Mucosa of descending colon (tissue), 3 donors: ENCODE data around the gene PTP4A2. TPM values are rescaled to one million over a fixed set of nuclear protein-coding genes. Genes with fewer than 3 reads are reported as not detected.

Experiments
- ATAC-seq: fragments of 200-7000 bp; cut with Tn5 transposase; one replicate; pipeline ENCODE4 v1.9.1; 2020; ENCODE audit warnings: mild to moderate bottlenecking, moderate library complexity
- DNase-seq, 3 donors: peaks; one replicate each; pipeline ENCODE4 v3.0.0-alpha.2; 2020
- H3K36me3 ChIP-seq: fragments of 200-600 bp; one replicate; pipeline ENCODE4 v1.8.0; 2021; ENCODE audit warnings: low read depth, mild to moderate bottlenecking
- H3K4me1 ChIP-seq: fragments of 200-600 bp; one replicate; pipeline ENCODE4 v1.8.0; 2021; ENCODE audit warnings: low read depth, mild to moderate bottlenecking
- H3K4me3 ChIP-seq: fragments of 200-600 bp; one replicate; pipeline ENCODE4 v1.8.0; 2021; ENCODE audit warnings: mild to moderate bottlenecking
- H3K9me3 ChIP-seq: fragments of 200-600 bp; one replicate; pipeline ENCODE4 v1.8.0; 2021; ENCODE audit warnings: mild to moderate bottlenecking
- CTCF ChIP-seq: fragments of 200-600 bp; IDR thresholded peaks from one replicate; pipeline ENCODE4 v1.8.0; 2022; ENCODE audit warnings: antibody characterized with exemption, mild to moderate bottlenecking
- intact Hi-C, 2 donors: fragments of 100-400 bp; cut with DNase I in 1 of 2; cut with micrococcal nuclease in 1 of 2; formaldehyde crosslinking; loops; one replicate each; pipeline versions ENCODE4 v1.11.0 to v1.11.1; 2022; cut with DNase I, micrococcal nuclease
- long read RNA-seq, 2 donors: library from polyadenylated mRNA; unstranded; transcript quantifications; one replicate each; pipeline ENCODE4 v2.0.0, GENCODE V29; 2019 to 2021
- total RNA-seq, 3 donors: library from RNA; stranded (reverse); fragmentation: NEBNext Ultra II Directional in 2 of 3; extraction: Animal tissue kit (Norgen Biotek cat#: 25700) in 2 of 3; gene quantifications; one replicate each; pipeline versions ENCODE4 v1.2.1 to v1.2.4, GENCODE V29; 2021 to 2023
- donor health status: DM: no; HTN: no; CAD: no; lungs with moderate emphysema.
- donor health status: DM: no; HTN: no; CAD: no.
- donor health status: DM: no; HTN: yes; CAD: no.

Gene PTP4A2
- total RNA-seq: 100 to 1,000 TPM; 211 to 307 (median 298) TPM
- long read RNA-seq, donor 1, transcript PTP4A2-221 (6 exons, 3,921 nt): major isoform, 290 of 365 reads
- long read RNA-seq, donor 1, partial matches to known transcripts: 3 of 365 reads
- long read RNA-seq, donor 1, other reads (novel, unspliced or antisense): 71 of 365 reads
- long read RNA-seq, donor 2, transcript PTP4A2-218 (5 exons, 3,353 nt): major isoform, 20 of 36 reads
- long read RNA-seq, donor 2, partial matches to known transcripts: 2 of 36 reads
- long read RNA-seq, donor 2, other reads (novel, unspliced or antisense): 11 of 36 reads

DNA sequence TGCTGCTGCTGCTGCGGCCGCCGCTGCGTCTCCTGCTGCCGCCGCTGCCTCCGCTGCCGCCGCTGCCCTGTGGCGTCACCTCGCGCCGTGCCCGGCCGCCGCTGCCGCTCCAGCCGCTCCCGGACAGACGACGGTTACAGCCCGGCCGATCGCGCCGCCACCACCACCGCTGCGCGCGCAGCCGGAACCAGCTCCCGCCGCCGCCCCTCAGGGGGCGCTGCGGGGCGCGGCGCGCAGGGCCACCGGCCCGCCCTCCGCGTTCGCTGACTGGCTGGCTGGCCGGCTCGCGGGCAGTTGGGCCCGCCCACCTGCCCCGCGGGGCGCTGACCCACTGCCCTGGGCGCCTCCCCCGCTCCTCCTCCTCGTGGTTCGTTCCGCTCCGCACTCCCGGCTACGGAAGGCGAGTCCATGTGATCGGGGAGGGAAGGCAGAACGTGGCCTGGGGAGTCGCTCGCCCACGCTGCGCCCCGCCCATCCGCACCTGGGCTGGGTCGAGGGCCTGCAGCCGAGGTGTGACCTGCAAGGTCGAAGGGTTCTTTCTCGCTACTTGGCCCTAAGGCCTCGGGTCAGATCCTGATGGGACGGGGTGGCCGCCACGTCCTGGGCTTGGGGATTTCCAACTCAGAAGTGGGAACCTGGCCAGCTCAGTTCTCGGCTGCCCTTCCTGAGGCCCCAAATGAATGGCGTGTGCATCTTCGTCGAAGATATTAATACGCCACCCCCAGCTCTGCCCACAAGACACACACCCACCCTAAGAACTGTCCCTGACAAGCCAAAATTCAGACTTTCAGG is at the start of gene PTP4A2:
TSS of gene PTP4A2 (minus strand) at position 185 of the 792 bp plus-strand sequence. CDS start 19,303 bp downstream, outside the sequence.
- H3K4me1 ChIP-seq: peaks cover 38% of the 10 kb centered on the region
- intact Hi-C loops: no loop called here

DNA sequence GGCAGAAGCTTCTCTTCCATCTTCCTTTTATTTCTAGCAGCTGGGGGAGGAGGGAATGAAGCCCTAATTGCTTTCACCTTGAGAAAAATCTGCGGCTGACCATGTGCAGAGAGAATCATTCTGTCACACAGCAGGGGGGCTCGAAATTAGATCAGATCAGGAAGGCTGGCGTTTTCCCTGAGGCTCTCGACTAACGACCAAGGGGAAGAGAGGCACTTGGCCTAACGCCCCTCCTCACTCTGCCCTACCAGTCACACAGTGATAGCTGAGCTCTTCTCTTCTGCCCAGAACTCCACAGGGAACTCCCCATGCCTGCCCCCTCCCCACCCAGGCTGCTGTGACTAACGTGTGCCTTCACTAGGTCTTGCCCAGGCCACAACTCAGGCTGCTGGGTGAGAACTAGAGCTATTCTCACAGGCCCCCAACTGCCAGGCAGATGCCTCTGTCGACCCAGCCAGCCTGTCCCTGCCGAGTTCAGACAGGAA is 49.0 kb upstream of the PTP4A2 start:
- Histone ChIP-seq H3K9me3 (no peaks in the 10 kb centered on the region), H3K4me1 (no peaks in the 10 kb centered on the region), H3K4me3 (no peak overlapping the region), H3K36me3 (no peaks in the 10 kb centered on the region)
- intact Hi-C loops: no loop called here
- DNase-seq: no peak
- TF ChIP-seq CTCF: no peak
- no peak for ATAC-seq

More for the DNA sequence above, at the start of gene PTP4A2:
- Histone ChIP-seq H3K36me3 (no peaks in the 10 kb centered on the region), H3K9me3 (no peaks in the 10 kb centered on the region), H3K4me3 (peak within 1 kb of the TSS; percentile 61)
- TF ChIP-seq CTCF: peak; percentile 83
- ATAC-seq: peak; percentile 89
- peak; percentile 93 to 98 (median 97) for DNase-seq

DNA sequence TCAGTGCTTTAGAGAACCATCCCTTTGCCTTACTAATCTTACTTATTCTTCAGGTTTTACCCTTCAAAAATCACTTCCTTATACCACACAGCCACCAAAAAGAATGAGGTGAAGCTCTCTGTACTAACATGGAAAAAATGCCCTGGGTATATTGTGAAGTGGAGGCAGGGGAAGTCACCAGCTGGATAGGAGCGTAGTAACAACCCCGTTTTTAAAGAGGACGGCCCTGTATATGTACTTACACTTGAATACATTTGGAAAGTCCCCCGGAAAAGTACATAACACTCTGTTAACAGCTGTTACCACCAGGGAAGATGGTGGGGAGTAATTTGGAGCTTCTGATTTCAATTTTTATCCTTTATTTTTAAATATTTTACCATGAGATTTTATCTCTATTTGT is 47.3 kb upstream of the PTP4A2 start:
- Histone ChIP-seq H3K36me3 (no peaks in the 10 kb centered on the region), H3K4me1 (no peaks in the 10 kb centered on the region), H3K9me3 (no peaks in the 10 kb centered on the region), H3K4me3 (no peak overlapping the region)
- intact Hi-C loops: no loop called here
- no peak for DNase-seq
- no peak for TF ChIP-seq CTCF
- ATAC-seq: peak; percentile 31

DNA sequence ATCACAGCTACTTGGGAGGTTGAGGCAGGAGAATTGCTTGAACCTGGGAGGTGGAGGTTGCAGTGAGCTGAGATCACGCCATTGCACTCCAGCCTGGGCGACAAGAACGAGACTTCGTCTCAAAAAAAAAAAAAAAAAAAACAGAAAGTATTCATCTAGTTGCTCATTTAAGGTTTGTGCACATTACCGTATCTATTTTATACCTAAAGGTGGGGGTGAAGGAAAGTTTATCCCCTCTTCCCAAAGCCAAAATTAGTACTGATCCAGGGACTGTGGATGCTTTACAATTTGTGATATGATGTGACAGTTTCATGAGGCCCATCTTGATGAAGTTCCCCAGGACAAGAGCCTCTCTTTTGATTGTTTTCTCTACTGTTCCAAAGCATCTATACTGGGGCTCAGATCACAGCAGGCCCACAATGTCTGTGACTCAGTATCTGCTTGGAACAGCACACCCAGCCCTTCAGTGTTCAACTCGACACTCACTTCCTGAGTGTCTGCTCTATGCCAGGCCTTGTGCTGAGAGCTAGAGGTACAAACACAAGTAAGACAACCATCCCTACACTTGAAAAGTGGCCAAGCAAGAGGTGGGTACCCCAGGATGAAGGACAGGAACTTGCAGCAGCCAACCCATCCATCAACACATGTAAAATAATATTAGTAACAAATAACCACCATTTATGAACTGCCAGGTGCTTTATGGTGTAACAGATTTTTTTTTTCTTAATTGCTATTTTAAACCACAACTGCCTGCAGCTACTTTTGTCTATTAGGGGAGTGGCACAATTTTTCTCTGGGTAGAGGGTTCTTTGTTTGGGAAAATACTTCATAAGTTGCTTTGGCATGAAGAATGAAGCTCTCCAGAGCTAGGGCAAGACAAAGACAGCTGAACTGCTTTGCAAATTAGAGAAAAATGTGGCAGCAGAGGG is 46.5 kb upstream of the PTP4A2 start:
- no peaks in the 10 kb centered on the region for H3K9me3 ChIP-seq
- DNase-seq (no peak), ATAC-seq (peak; percentile 60)
- intact Hi-C loops: no loop called here
- TF ChIP-seq CTCF: no peak
- no peak overlapping the region for H3K4me3 ChIP-seq
- H3K36me3 ChIP-seq: no peaks in the 10 kb centered on the region
- H3K4me1 ChIP-seq: no peaks in the 10 kb centered on the region

DNA sequence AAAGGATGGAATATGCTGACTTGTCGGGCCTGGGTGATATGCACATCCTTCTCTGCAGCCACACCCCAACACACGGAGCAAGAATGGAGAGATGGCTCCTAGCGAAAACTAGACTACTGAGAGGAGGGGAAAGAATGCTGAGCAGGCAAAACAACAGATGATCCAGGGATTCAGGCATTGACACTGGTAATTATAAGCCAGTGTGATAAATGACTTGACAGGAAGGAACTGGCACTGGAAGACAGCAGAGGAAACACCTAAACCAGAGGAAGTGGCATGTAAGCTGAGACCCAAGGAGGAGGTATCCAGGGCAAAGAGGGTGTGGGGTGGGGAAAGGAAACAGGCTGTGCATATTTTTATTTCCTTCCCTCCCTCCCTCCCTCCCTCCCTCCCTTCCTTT is 43.8 kb upstream of the PTP4A2 start:
- no peak for DNase-seq
- no peak for TF ChIP-seq CTCF
- intact Hi-C loops: no loop called here
- Histone ChIP-seq H3K36me3 (no peaks in the 10 kb centered on the region), H3K9me3 (no peaks in the 10 kb centered on the region), H3K4me1 (no peaks in the 10 kb centered on the region), H3K4me3 (no peak overlapping the region)
- peak; percentile 43 for ATAC-seq
